HL-60 (cell line): Measurements from ENCODE around the gene CBX1.

Experiments used
- POLR2AphosphoS5 ChIP-seq: IDR thresholded peaks from 2 replicates; pipeline ENCODE4 v1.6.1; 2012; ENCODE audit warnings: low read depth
- TF ChIP-seq, protein P1 (sequence below): IDR thresholded peaks from one replicate; pipeline ENCODE4 v1.5.1; 2011; ENCODE audit warnings: low read length, control low read depth, inconsistent platforms; ENCODE audit not compliant: insufficient read depth
- TF ChIP-seq, protein P2 (sequence below): IDR thresholded peaks from 2 replicates; pipeline ENCODE4 v1.6.1; 2012; ENCODE audit warnings: low read depth; ENCODE audit not compliant: insufficient replicate concordance

GRCh38 chr17:48139944-48140343 lies 38.7 kb upstream of the CBX1 start:
- TF ChIP-seq, protein P1, sequence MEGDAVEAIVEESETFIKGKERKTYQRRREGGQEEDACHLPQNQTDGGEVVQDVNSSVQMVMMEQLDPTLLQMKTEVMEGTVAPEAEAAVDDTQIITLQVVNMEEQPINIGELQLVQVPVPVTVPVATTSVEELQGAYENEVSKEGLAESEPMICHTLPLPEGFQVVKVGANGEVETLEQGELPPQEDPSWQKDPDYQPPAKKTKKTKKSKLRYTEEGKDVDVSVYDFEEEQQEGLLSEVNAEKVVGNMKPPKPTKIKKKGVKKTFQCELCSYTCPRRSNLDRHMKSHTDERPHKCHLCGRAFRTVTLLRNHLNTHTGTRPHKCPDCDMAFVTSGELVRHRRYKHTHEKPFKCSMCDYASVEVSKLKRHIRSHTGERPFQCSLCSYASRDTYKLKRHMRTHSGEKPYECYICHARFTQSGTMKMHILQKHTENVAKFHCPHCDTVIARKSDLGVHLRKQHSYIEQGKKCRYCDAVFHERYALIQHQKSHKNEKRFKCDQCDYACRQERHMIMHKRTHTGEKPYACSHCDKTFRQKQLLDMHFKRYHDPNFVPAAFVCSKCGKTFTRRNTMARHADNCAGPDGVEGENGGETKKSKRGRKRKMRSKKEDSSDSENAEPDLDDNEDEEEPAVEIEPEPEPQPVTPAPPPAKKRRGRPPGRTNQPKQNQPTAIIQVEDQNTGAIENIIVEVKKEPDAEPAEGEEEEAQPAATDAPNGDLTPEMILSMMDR: no peak
- TF ChIP-seq, protein P2, sequence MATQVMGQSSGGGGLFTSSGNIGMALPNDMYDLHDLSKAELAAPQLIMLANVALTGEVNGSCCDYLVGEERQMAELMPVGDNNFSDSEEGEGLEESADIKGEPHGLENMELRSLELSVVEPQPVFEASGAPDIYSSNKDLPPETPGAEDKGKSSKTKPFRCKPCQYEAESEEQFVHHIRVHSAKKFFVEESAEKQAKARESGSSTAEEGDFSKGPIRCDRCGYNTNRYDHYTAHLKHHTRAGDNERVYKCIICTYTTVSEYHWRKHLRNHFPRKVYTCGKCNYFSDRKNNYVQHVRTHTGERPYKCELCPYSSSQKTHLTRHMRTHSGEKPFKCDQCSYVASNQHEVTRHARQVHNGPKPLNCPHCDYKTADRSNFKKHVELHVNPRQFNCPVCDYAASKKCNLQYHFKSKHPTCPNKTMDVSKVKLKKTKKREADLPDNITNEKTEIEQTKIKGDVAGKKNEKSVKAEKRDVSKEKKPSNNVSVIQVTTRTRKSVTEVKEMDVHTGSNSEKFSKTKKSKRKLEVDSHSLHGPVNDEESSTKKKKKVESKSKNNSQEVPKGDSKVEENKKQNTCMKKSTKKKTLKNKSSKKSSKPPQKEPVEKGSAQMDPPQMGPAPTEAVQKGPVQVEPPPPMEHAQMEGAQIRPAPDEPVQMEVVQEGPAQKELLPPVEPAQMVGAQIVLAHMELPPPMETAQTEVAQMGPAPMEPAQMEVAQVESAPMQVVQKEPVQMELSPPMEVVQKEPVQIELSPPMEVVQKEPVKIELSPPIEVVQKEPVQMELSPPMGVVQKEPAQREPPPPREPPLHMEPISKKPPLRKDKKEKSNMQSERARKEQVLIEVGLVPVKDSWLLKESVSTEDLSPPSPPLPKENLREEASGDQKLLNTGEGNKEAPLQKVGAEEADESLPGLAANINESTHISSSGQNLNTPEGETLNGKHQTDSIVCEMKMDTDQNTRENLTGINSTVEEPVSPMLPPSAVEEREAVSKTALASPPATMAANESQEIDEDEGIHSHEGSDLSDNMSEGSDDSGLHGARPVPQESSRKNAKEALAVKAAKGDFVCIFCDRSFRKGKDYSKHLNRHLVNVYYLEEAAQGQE: no peak
- peak; percentile 45; the same call in 1 of the 2 replicates for TF ChIP-seq POLR2AphosphoS5
